ENCODE results near the gene FOXF1. TPM values are rescaled to one million over a fixed set of nuclear protein-coding genes. Genes with fewer than 3 reads are reported as not detected.
A peak's percentile ranks its signal among the peaks of the same experiment; 100 is the strongest.

FOXF1 gene
- total and polyA plus RNA-seq, 8 donors: 21.7 to 51.1 (median 41.0) TPM

DNA sequence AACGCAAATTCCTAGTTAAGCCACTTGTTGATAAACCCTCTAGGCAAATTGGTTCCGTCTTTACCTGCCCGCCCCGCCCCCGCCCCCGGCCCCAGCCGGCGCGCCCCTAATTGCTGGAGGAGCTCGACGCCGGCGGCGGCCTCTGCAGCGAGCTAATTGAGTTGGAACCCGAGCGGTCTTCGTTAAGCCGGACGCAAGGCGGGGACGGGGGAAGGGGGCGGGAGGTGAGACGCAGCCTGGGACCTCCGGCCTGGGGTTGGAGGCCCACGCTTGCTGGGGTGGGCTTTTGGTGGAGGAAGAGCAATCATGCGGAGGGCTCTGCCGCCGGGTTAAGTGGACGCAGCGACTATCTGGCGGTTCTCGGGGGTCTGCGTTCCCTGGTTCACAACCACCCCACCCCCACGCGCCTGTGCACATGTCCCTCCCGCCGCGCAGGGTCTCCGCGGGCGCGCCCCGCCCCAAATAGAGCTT lies 12.7 kb upstream of the FOXF1 start:
- no peaks in the 10 kb centered on the region for H3K9me3 ChIP-seq
- peaks cover 0 to 3% of the 10 kb centered on the region in 2 donors for H3K4me1 ChIP-seq
- H3K36me3 ChIP-seq: no peaks in the 10 kb centered on the region
- H3K27ac ChIP-seq: peak overlapping the region; percentile 70 to 72
- DNase-seq (no peak), ATAC-seq (no peak)
- intact Hi-C loops (cut with DNase I): no loop called here
- peaks cover 72 to 100% of the 10 kb centered on the region in 2 donors for H3K27me3 ChIP-seq
- peak overlapping the region; percentile 4 to 33 for H3K4me3 ChIP-seq
- no peak for TF ChIP-seq CTCF (IDR thresholded peaks at IDR 0.05)

DNA sequence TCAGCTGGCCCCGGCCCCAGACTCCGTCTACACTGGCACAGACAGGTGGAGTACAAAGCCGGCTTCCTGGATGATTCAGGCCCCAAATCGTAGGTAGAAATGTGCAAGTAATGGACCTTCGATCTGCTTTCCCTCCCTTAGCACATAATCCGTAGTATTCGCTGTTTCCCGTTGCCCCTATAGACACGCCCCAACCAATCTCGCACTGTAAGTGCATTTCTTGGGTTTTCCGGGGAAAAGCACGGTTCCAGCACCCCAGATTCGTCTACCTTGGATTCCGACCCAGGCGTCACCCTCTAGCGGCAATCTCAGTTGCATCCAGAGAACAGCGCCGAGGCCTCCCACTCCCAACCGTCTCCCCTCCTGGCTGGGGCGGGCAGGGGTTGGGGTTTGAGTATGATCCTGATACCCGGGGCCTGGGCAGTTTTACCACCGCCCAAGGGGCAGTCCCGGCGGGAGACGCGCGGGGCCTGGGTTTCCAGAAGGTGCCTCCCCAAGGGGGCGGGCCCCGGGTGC lies 12.1 kb upstream of the FOXF1 start:
- H3K27ac ChIP-seq: peak overlapping the region; percentile 70 to 72
- H3K27me3 ChIP-seq: peaks cover 78 to 100% of the 10 kb centered on the region in 2 donors
- DNase-seq (no peak), ATAC-seq (no peak)
- peak overlapping the region; percentile 4 to 33 for H3K4me3 ChIP-seq
- intact Hi-C loops (cut with DNase I): no loop called here
- H3K4me1 ChIP-seq: no peaks in the 10 kb centered on the region
- H3K9me3 ChIP-seq: no peaks in the 10 kb centered on the region
- no peak for TF ChIP-seq CTCF (IDR thresholded peaks at IDR 0.05)
- H3K36me3 ChIP-seq: no peaks in the 10 kb centered on the region

DNA sequence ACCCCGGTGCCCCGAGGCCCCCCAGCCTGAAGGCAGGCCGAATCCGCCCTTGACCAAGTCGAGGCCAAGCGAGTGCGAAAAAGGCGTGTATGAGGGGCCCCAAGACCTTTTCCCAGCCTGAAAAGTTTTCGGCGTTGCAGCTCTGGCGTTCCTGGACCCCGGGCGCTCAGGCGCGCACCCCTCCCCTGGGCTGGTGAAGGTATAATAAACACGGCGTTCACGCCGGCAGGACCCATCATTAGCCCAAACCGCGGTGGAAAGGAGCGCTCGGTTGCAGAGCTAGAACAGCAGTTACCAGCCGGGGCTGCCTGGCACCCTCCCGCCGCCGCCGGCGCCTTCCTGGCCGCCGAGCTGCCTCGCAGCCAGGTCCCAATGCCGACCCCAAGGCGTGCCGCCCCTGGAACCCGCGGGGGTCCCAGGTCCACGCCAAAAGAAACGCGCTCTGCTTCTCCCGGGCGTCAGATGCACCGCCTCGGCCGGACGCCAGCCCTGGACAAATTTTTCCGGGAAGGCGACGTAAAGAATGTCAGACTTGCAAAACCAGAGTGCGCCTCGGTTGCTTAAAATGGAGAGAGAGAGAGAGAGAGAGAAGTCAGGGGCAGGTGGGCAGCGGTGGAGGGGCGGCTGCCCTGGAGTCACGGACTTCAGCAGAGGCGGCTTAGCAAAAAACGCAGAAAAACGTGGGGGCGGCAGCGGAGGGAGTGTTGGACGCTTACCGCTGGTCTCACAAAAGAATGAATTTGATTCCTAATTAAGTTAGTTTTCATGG lies 11.5 kb upstream of the FOXF1 start:
- TF ChIP-seq CTCF (IDR thresholded peaks at IDR 0.05): no peak
- peak overlapping the region; percentile 70 to 72 for H3K27ac ChIP-seq
- peak overlapping the region; percentile 2 to 33 for H3K4me3 ChIP-seq
- H3K36me3 ChIP-seq: no peaks in the 10 kb centered on the region
- no peaks in the 10 kb centered on the region for H3K9me3 ChIP-seq
- no peak for DNase-seq
- H3K27me3 ChIP-seq: peaks cover 84 to 100% of the 10 kb centered on the region in 2 donors
- intact Hi-C loops (cut with DNase I): no loop called here
- ATAC-seq: no peak
- no peaks in the 10 kb centered on the region for H3K4me1 ChIP-seq

DNA sequence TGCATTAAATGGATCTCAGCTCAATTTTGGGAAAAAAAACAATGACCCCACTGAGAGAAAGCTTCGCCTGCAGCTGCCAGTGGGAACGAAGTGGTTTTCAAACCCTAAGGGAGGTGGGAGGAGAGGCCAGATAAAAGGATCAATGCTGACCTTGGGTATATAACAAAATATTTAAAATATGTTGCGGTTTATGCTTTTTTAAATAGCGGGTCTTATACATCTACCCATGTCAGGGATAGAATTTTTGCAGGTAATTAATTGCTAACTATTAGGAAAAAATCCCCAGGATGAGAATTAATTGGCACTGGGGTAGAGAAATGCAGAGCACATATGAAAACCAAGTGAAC lies 10.9 kb upstream of the FOXF1 start:
- no peak for ATAC-seq
- H3K27ac ChIP-seq: peak overlapping the region; percentile 70 to 72
- H3K4me3 ChIP-seq: peak overlapping the region in 1 of 2 donors; percentile 2
- H3K9me3 ChIP-seq: no peaks in the 10 kb centered on the region
- no peaks in the 10 kb centered on the region for H3K36me3 ChIP-seq
- H3K4me1 ChIP-seq: no peaks in the 10 kb centered on the region
- TF ChIP-seq CTCF (IDR thresholded peaks at IDR 0.05): no peak
- DNase-seq: no peak
- intact Hi-C loops (cut with DNase I): no loop called here
- H3K27me3 ChIP-seq: peaks cover 85 to 100% of the 10 kb centered on the region in 2 donors

- peak overlapping the region; percentile 70 to 72 for H3K27ac ChIP-seq
- intact Hi-C loops (cut with DNase I): no loop called here
Measured at GRCh38 chr16:86499889-86500707, 10.2 kb upstream of the FOXF1 start.

More at GRCh38 chr16:86499889-86500707, 10.2 kb upstream of the FOXF1 start:
- DNase-seq (no peak), ATAC-seq (no peak)
- H3K4me1 ChIP-seq: peaks cover 0 to 3% of the 10 kb centered on the region in 2 donors
- no peaks in the 10 kb centered on the region for H3K36me3 ChIP-seq
- no peak overlapping the region for H3K4me3 ChIP-seq
- TF ChIP-seq CTCF (IDR thresholded peaks at IDR 0.05): no peak
- no peaks in the 10 kb centered on the region for H3K9me3 ChIP-seq
- peaks cover 85 to 100% of the 10 kb centered on the region in 2 donors for H3K27me3 ChIP-seq
